ENCODE measurements around the gene SNUPN.

Gene SNUPN

DNA sequence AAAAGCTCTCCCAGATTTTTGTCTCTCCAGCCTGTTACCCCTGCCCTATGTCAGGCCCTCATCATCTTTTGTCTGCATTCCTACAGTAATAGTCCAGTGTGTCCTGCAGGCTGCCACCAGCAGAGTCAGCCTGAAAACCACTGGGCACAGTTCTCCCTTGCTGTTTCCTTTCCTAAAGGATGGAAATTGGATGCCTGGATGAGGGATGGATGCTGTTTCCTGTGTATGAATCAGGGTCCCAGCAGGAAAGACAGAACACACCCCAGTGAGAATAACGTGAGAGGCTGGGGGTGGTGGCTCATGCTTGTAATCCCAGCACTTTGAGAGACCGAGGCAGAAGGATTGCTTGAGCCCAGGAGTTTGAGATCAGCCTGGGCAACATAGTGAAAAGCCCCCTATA, 18.9 kb upstream of the SNUPN start:
- no peaks in the 10 kb centered on the region for H3K9me3 ChIP-seq
- no peak overlapping the region for H3K27ac ChIP-seq
- no peak for DNase-seq
- TF ChIP-seq, protein P1, sequence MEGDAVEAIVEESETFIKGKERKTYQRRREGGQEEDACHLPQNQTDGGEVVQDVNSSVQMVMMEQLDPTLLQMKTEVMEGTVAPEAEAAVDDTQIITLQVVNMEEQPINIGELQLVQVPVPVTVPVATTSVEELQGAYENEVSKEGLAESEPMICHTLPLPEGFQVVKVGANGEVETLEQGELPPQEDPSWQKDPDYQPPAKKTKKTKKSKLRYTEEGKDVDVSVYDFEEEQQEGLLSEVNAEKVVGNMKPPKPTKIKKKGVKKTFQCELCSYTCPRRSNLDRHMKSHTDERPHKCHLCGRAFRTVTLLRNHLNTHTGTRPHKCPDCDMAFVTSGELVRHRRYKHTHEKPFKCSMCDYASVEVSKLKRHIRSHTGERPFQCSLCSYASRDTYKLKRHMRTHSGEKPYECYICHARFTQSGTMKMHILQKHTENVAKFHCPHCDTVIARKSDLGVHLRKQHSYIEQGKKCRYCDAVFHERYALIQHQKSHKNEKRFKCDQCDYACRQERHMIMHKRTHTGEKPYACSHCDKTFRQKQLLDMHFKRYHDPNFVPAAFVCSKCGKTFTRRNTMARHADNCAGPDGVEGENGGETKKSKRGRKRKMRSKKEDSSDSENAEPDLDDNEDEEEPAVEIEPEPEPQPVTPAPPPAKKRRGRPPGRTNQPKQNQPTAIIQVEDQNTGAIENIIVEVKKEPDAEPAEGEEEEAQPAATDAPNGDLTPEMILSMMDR (IDR thresholded peaks at IDR 0.05): no peak
- intact Hi-C loops (cut with DNase I; ENCODE audit: low total_unique reads): loop anchor here (10.0 kb wide), 1 partner anchor 160 kb away; no protein-coding TSS in a partner anchor
- H3K36me3 ChIP-seq: peaks cover 0 to 5% (median 0%) of the 10 kb centered on the region in 3 donors
- no peaks in the 10 kb centered on the region for H3K27me3 ChIP-seq
- peaks cover 0 to 30% (median 22%) of the 10 kb centered on the region in 4 donors for H3K4me1 ChIP-seq
- H3K4me3 ChIP-seq: no peak overlapping the region

DNA sequence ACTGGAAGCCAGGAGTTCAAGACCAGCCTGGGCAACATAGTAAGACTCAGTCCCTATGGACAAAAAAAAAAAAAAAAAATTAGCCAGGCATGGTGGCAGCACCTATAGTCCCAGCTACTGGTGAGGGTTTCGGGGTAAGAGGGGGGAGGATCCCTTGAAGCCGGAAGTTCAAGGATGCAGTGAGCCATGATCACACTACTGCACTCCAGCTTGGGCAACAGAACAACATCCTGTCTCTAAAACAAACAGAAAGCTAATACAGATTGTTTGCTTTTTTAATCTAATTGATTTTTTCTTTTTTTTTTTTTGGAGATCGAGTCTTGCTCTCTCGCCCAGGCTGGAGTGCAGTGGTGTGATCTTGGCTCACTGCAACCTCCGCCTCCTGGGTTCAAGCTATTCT, 16.1 kb upstream of the SNUPN start:
- TF ChIP-seq, protein P1 (IDR thresholded peaks at IDR 0.05): no peak
- H3K36me3 ChIP-seq: peaks cover 0 to 3% (median 0%) of the 10 kb centered on the region in 3 donors
- H3K9me3 ChIP-seq: no peaks in the 10 kb centered on the region
- H3K4me3 ChIP-seq: no peak overlapping the region
- H3K27me3 ChIP-seq: no peaks in the 10 kb centered on the region
- intact Hi-C loops (cut with DNase I; ENCODE audit: low total_unique reads): loop anchor here (10.0 kb wide), 1 partner anchor 163 kb away; no protein-coding TSS in a partner anchor
- H3K4me1 ChIP-seq: peaks cover 0 to 46% (median 36%) of the 10 kb centered on the region in 4 donors
- no peak overlapping the region for H3K27ac ChIP-seq
- no peak for DNase-seq

DNA sequence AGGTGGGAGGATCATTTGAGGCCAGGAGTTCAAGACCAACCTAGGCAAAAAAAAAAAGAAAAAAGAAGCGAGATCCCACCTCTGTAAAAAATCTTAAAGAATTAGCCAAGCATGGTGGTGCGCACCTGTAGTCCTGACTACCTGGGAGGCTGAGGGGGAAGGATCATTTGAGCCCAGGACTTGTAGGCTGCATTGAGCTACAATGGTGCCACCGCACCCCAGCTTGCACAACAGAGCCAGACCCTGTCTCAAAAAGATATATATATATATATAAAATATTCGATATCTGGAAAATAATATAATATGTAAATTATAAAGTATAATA, 15.6 kb upstream of the SNUPN start:
- intact Hi-C loops (cut with DNase I; ENCODE audit: low total_unique reads): loop anchor here (10.0 kb wide), 1 partner anchor 164 kb away; no protein-coding TSS in a partner anchor
- DNase-seq: no peak
- TF ChIP-seq, protein P1 (IDR thresholded peaks at IDR 0.05): no peak
- peak overlapping the region in 1 of 2 donors; percentile 81 for H3K4me3 ChIP-seq
- peaks cover 0 to 3% (median 0%) of the 10 kb centered on the region in 3 donors for H3K36me3 ChIP-seq
- no peaks in the 10 kb centered on the region for H3K9me3 ChIP-seq
- H3K4me1 ChIP-seq: peaks cover 0 to 46% (median 31%) of the 10 kb centered on the region in 4 donors
- H3K27ac ChIP-seq: peak overlapping the region; percentile 90 to 96
- H3K27me3 ChIP-seq: no peaks in the 10 kb centered on the region

DNA sequence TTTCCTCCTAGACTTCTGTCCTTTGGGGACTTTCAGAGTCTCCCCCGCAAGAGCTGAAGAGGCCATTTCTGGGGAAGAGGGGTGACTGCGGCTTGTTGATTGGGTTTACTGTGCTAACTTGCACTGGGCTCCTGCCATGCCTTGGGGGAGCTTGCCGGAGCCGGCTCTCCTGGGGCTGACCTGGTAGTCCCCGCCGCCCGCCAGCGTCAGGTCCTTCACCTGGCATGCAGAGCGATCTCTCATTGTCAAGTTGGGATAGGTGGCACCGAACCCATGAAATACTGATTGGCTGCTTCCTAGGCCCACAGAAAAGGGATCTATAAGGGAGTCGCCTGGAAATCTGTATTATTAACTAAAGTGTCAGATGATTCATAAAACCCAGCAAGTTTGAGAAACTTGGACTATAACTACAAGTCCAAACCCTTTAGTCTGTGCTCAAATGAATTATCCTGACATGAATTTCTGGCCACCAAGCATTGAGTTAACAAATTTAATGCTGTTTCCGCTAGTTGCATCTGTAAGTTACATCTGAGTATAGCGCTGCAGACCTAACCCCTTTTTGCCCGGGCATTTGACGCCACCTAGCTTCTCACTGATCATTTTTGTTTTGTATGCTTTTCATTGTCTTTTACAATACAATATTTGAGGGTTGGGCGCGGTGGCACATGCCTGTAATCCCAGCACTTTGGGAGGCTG, 15.1 kb upstream of the SNUPN start:
- Histone ChIP-seq H3K4me1 (peaks cover 0 to 44% (median 27%) of the 10 kb centered on the region in 4 donors), H3K27ac (peak overlapping the region; percentile 90 to 96), H3K27me3 (no peaks in the 10 kb centered on the region), H3K4me3 (peak overlapping the region; percentile 81 to 94), H3K36me3 (peaks cover 0 to 3% (median 0%) of the 10 kb centered on the region in 3 donors), H3K9me3 (no peaks in the 10 kb centered on the region)
- TF ChIP-seq, protein P1 (IDR thresholded peaks at IDR 0.05): no peak
- intact Hi-C loops (cut with DNase I; ENCODE audit: low total_unique reads): loop anchor here (10.0 kb wide), 1 partner anchor 164 kb away; no protein-coding TSS in a partner anchor
- DNase-seq: no peak

DNA sequence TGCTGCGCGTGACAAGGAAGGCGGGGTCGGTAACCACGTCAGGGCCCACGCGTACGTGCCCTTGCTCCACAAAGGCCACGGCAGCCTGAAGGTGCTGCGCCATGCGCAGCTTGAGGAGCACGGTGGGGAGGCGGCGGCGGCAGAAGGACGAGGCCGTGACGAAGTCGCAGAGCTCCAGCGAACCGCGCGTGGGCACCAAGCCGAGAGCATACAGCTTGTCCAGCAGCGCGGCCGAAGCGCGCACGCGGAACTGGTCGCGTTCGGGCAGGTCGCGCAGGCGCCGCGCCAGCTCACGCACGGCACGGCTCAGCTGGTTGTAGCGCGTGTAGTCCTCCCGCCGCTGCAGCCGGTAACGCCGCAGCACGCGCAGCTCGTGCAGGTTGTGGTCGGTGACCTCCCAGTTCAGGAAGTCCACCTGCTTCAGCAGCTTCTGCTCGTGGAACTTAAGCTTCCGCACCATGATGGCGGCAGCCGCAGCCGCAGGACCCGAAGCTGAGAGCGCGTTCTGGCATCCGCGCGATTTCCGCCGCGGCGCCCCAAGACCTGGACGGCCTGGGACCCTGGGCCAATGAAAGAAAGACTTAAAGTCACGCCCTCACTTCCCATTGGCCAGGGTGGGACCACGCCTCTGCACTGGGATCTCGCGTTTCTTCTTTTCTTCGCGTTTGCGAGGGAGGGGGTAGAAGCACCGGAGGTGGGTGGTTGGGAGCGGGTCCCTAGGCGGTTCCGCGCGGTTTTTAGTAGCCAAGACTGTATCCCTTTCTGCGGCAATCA, 14.4 kb upstream of the SNUPN start, which contains the start of gene IMP3:
IMP3 (minus strand) TSS at position 516 of the 774 bp plus-strand sequence; CDS start at position 460, 56 bp downstream.
- peak within 1 kb of the TSS; percentile 90 to 96 for H3K27ac ChIP-seq
- TF ChIP-seq, protein P1 (IDR thresholded peaks at IDR 0.05): no peak
- H3K36me3 ChIP-seq: peaks cover 0 to 3% (median 0%) of the 10 kb centered on the region in 3 donors
- intact Hi-C loops (cut with DNase I; ENCODE audit: low total_unique reads): loop anchor here (10.0 kb wide), 1 partner anchor 165 kb away; no protein-coding TSS in a partner anchor
- H3K9me3 ChIP-seq: no peaks in the 10 kb centered on the region
- peak within 1 kb of the TSS; percentile 81 to 94 for H3K4me3 ChIP-seq
- peak; percentile 96 to 98 for DNase-seq
- H3K27me3 ChIP-seq: no peaks in the 10 kb centered on the region
- H3K4me1 ChIP-seq: peaks cover 0 to 41% (median 27%) of the 10 kb centered on the region in 4 donors

Measured in tibial artery (tissue), 4 donors.